VCaP (cell line): ENCODE measurements around the gene MID1.
"Not testable (repeated sequence)": the region's sequence is repeated elsewhere in the genome, so short reads cannot be mapped to it uniquely, and the experiment has no call there.

Source experiments
- H3K27ac ChIP-seq: fragments of 450-650 bp; 2 replicates; pipeline ENCODE4 v1.5.1; 2017
- CTCF ChIP-seq: fragments of 450-650 bp; conservative IDR thresholded peaks from 2 replicates; pipeline ENCODE4 v1.5.1; 2017; ENCODE audit warnings: mild to moderate bottlenecking, moderate library complexity

The MID1 gene

GRCh38 chrX:10603612-10604011 lies 16.8 kb downstream of the MID1 start:
- TF ChIP-seq CTCF, result no peak
- no peak overlapping the region for H3K27ac ChIP-seq

GRCh38 chrX:10602646-10603045 lies 17.7 kb downstream of the MID1 start:
- no peak for TF ChIP-seq CTCF

GRCh38 chrX:10600479-10600878 lies 19.9 kb downstream of the MID1 start:
- TF ChIP-seq CTCF, result no peak
- no peak overlapping the region for H3K27ac ChIP-seq

More at GRCh38 chrX:10602646-10603045, 17.7 kb downstream of the MID1 start:
- no peak overlapping the region for H3K27ac ChIP-seq

- TF ChIP-seq CTCF, result no peak
- H3K27ac ChIP-seq, result no peak overlapping the region
Measured at GRCh38 chrX:10598540-10598939, 21.8 kb downstream of the MID1 start.

GRCh38 chrX:10597871-10598270 lies 22.5 kb downstream of the MID1 start:
- no peak overlapping the region for H3K27ac ChIP-seq
- TF ChIP-seq CTCF, result peak; percentile 66

GRCh38 chrX:10591363-10592335 lies 28.7 kb downstream of the MID1 start:
- H3K27ac ChIP-seq, result no peak overlapping the region
- TF ChIP-seq CTCF, result no peak

GRCh38 chrX:10589787-10590186 lies 30.6 kb downstream of the MID1 start:
- not testable (repeated sequence) for H3K27ac ChIP-seq

- TF ChIP-seq CTCF, result no peak
- H3K27ac ChIP-seq, result no peak overlapping the region
Measured at GRCh38 chrX:10589098-10589497, 31.3 kb downstream of the MID1 start.

GRCh38 chrX:10584882-10585281 lies 35.5 kb downstream of the MID1 start:
- H3K27ac ChIP-seq, result not testable (repeated sequence)
